GM12892 (cell line): ENCODE results near the gene IL1RAPL1. TPM values are rescaled to one million over a fixed set of nuclear protein-coding genes. Genes with fewer than 3 reads are reported as not detected.

Source experiments
- DNase-seq: peaks from one replicate; pipeline ENCODE4 v3.0.0; 2011; ENCODE audit not compliant: insufficient read length
- FAIRE-seq: peaks from 2 replicates; lab custom pipeline; 2011; peaks lifted over from hg19 to GRCh38; lab: Jason Lieb, UNC
- POLR2A ChIP-seq: IDR thresholded peaks from 2 replicates; pipeline ENCODE4 v1.6.1; 2011; ENCODE audit warnings: low read depth, low read length, control low read depth
- POLR2AphosphoS5 ChIP-seq: IDR thresholded peaks from 2 replicates; pipeline ENCODE4 v1.6.1; 2011; ENCODE audit warnings: low read depth, low read length, control low read depth
- TAF1 ChIP-seq: IDR thresholded peaks from 2 replicates; pipeline ENCODE4 v1.6.1; 2011; ENCODE audit warnings: low read depth, mild to moderate bottlenecking, control low read depth, low read length, borderline replicate concordance
- polyA plus RNA-seq: library from polyadenylated mRNA; unstranded; fragments of >200 nt; gene quantifications from one replicate; pipeline ENCODE4 v1.2.1, GENCODE V29; 2012; ENCODE audit warnings: missing spikeins, inconsistent platforms; ENCODE audit not compliant: missing spikeins

Gene IL1RAPL1
- not detected for polyA plus RNA-seq

GRCh38 chrX:28586981-28587551 is at the start of gene IL1RAPL1:
Gene IL1RAPL1 (plus strand): TSS chrX:28587446.
- DNase-seq (no peak), FAIRE-seq (no peak)
- TF ChIP-seq POLR2A (no peak), TAF1 (no peak), POLR2AphosphoS5 (no peak)

GRCh38 chrX:28542791-28543190 is 44.5 kb upstream of the IL1RAPL1 start:
- no peak for FAIRE-seq
- no peak for DNase-seq
- TF ChIP-seq TAF1 (no peak), POLR2AphosphoS5 (no peak), POLR2A (no peak)

GRCh38 chrX:28549838-28550237 is 37.4 kb upstream of the IL1RAPL1 start:
- FAIRE-seq (no peak), DNase-seq (no peak)
- TF ChIP-seq POLR2AphosphoS5 = no peak
- no peak for TF ChIP-seq POLR2A
- TF ChIP-seq TAF1 = no peak

GRCh38 chrX:28550331-28550872 is 36.8 kb upstream of the IL1RAPL1 start:
- TF ChIP-seq POLR2A (no peak), TAF1 (no peak), POLR2AphosphoS5 (no peak)
- no peak for FAIRE-seq

GRCh38 chrX:28552322-28552721 is 34.9 kb upstream of the IL1RAPL1 start:
- no peak for DNase-seq
- no peak for FAIRE-seq
- TF ChIP-seq POLR2AphosphoS5 (no peak), POLR2A (no peak), TAF1 (no peak)

More at GRCh38 chrX:28550331-28550872, 36.8 kb upstream of the IL1RAPL1 start:
- DNase-seq = no peak

GRCh38 chrX:28552882-28553829 is 34.1 kb upstream of the IL1RAPL1 start:
- FAIRE-seq (no peak), DNase-seq (no peak)
- TF ChIP-seq POLR2A (no peak), POLR2AphosphoS5 (no peak), TAF1 (no peak)

GRCh38 chrX:28576117-28576516 is 11.1 kb upstream of the IL1RAPL1 start:
- TF ChIP-seq POLR2A (no peak), POLR2AphosphoS5 (no peak), TAF1 (no peak)
- FAIRE-seq = no peak
- no peak for DNase-seq

GRCh38 chrX:28581522-28581921 is 5.7 kb upstream of the IL1RAPL1 start:
- FAIRE-seq (no peak), DNase-seq (no peak)
- TF ChIP-seq POLR2AphosphoS5 (no peak), POLR2A (no peak), TAF1 (no peak)

GRCh38 chrX:28582511-28582910 is 4.7 kb upstream of the IL1RAPL1 start:
- no peak for TF ChIP-seq TAF1
- no peak for TF ChIP-seq POLR2AphosphoS5
- no peak for TF ChIP-seq POLR2A
- FAIRE-seq (no peak), DNase-seq (no peak)

- TF ChIP-seq POLR2AphosphoS5 (no peak), TAF1 (no peak), POLR2A (no peak)
- DNase-seq = no peak
- no peak for FAIRE-seq
Observed at GRCh38 chrX:28584025-28584424, 3.2 kb upstream of the IL1RAPL1 start.

- no peak for DNase-seq
- FAIRE-seq = no peak
- TF ChIP-seq POLR2AphosphoS5 (no peak), POLR2A (no peak), TAF1 (no peak)
Observed at GRCh38 chrX:28585767-28586166, 1.5 kb upstream of the IL1RAPL1 start.

- DNase-seq (no peak), FAIRE-seq (no peak)
- TF ChIP-seq TAF1 = no peak
- no peak for TF ChIP-seq POLR2A
- TF ChIP-seq POLR2AphosphoS5 = no peak
Observed at GRCh38 chrX:28586286-28586685, 960 bp upstream of the IL1RAPL1 start.
